Measurements from ENCODE around the gene BACH2. TPM values are rescaled to one million over a fixed set of nuclear protein-coding genes. Genes with fewer than 3 reads are reported as not detected.

BACH2 gene
- total RNA-seq, 1 experiment from 2014 or later: 3.3 TPM

- ChIA-PET POLR2A (no interaction called here), RAD21 (ENCODE audit: low non-redundant PET in 1 of 2, low total read pairs in 2 of 2, uncharacterized antibody in 2 of 2, unreplicated experiment in 2 of 2) (no interaction called here), CTCF (interaction anchor here (1.5 kb wide), 1 partner anchor 8 kb away, joined by 5 read pairs; no protein-coding TSS in a partner anchor)
- Histone ChIP-seq H3K9me3 (ENCODE audit: control insufficient read depth in 1 of 2, insufficient read depth in 1 of 2, low read depth in 1 of 2, low read length in 2 of 2) (no peaks in the 10 kb centered on the region), H4K20me1 (ENCODE audit: insufficient read depth) (no peaks in the 10 kb centered on the region), H3K9me2 (ENCODE audit: insufficient read depth) (no peaks in the 10 kb centered on the region), H3K9ac (ENCODE audit: low read length) (no peak overlapping the region), H3K4me2 (ENCODE audit: low read length) (no peak overlapping the region), H3K27me3 (ENCODE audit: insufficient read depth, low read length) (no peaks in the 10 kb centered on the region), H3K4me1 (ENCODE audit: control insufficient read depth in 1 of 2, insufficient read depth in 2 of 2, low read length in 2 of 2) (no peaks in the 10 kb centered on the region), H3K36me3 (ENCODE audit: control insufficient read depth in 1 of 2, insufficient read depth in 2 of 2, low read length in 2 of 2) (no peaks in the 10 kb centered on the region), H3K79me2 (ENCODE audit: insufficient read depth, low read length) (no peaks in the 10 kb centered on the region), H3K27ac (ENCODE audit: low read depth, low read length) (no peak overlapping the region), H3K4me3 (replicated peaks in 1 of 2; ENCODE audit: low read depth in 1 of 2, low read length in 2 of 2) (no peak overlapping the region), H2AFZ (ENCODE audit: low read depth, low read length, poor library complexity, severe bottlenecking) (no peak overlapping the region)
- BruUV-seq (replicated peaks): no TSS peak
- TF ChIP-seq RAD21 (IDR thresholded peaks at IDR 0.05; ENCODE audit: low read depth): no peak
- no peak for TF ChIP-seq CEBPB (IDR thresholded peaks at IDR 0.05; ENCODE audit: low read depth)
- TF ChIP-seq POLR2A (IDR thresholded peaks at IDR 0.05; ENCODE audit: borderline replicate concordance, extremely low read depth, insufficient read depth, insufficient read length): no peak
- TF ChIP-seq CTCF (IDR thresholded peaks at IDR 0.05 in 2 of 3, conservative IDR thresholded peaks at IDR 0.05 in 1 of 3; ENCODE audit: borderline replicate concordance in 1 of 3, insufficient read depth in 1 of 3, low read depth in 2 of 3, low read length in 2 of 3): no peak
- TF ChIP-seq ZNF274 (IDR thresholded peaks at IDR 0.05; ENCODE audit: low read depth, low read length): no peak
- TF ChIP-seq SRF (IDR thresholded peaks at IDR 0.05; ENCODE audit: low read depth): no peak
- no peak for TF ChIP-seq SIN3A (IDR thresholded peaks at IDR 0.05; ENCODE audit: low read depth)
- TF ChIP-seq POLR2AphosphoS5 (IDR thresholded peaks at IDR 0.05; ENCODE audit: low read depth, low read length): no peak
- TF ChIP-seq, protein P1, sequence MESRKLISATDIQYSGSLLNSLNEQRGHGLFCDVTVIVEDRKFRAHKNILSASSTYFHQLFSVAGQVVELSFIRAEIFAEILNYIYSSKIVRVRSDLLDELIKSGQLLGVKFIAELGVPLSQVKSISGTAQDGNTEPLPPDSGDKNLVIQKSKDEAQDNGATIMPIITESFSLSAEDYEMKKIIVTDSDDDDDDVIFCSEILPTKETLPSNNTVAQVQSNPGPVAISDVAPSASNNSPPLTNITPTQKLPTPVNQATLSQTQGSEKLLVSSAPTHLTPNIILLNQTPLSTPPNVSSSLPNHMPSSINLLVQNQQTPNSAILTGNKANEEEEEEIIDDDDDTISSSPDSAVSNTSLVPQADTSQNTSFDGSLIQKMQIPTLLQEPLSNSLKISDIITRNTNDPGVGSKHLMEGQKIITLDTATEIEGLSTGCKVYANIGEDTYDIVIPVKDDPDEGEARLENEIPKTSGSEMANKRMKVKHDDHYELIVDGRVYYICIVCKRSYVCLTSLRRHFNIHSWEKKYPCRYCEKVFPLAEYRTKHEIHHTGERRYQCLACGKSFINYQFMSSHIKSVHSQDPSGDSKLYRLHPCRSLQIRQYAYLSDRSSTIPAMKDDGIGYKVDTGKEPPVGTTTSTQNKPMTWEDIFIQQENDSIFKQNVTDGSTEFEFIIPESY (IDR thresholded peaks at IDR 0.05; ENCODE audit: extremely low read depth, insufficient replicate concordance, low read length): no peak
- no peak for TF ChIP-seq MAX (IDR thresholded peaks at IDR 0.05)
- no peak for TF ChIP-seq EGR1 (IDR thresholded peaks at IDR 0.05; ENCODE audit: low read depth)
- no peak for DNase-seq (ENCODE audit: low read depth, low spot score)
- ATAC-seq: no peak
- intact Hi-C loops (cut with micrococcal nuclease): loop anchor here (10.0 kb wide), 1 partner anchor 336 kb away; no protein-coding TSS in a partner anchor
Observed at GRCh38 chr6:89948876-89949275, 347.8 kb downstream of the BACH2 start.

Data from HCT116 (cell line).